ENCODE data around the gene MRGPRF.
"Not testable (repeated sequence)": the region's sequence is repeated elsewhere in the genome, so short reads cannot be mapped to it uniquely, and the experiment has no call there.

MRGPRF gene

GRCh38 chr11:68987211-68987610, 25.8 kb downstream of the MRGPRF start:
- no peak for DNase-seq (ENCODE audit: low read depth)

DNA sequence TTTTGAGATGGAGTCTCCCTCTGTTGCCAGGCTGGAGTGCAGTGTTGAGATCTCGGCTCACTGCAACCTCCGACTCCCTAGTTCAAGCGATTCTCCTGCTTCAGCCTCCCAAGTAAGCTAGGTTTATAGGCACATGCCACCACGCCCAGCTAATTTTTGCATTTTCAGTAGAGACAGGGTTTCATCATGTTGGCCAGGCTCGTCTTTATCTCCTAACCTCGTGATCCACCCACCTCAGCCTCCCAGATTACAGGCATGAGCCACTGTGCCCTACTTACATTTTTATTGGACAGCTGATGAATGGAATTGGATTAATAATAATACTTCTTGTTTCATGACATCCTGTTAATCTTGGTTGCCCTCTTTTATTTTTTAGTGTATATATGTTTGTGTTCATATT, 29.2 kb downstream of the MRGPRF start:
- no peak for DNase-seq (ENCODE audit: low read depth)

GRCh38 chr11:68982134-68982533, 30.9 kb downstream of the MRGPRF start:
- DNase-seq (ENCODE audit: low read depth) = no peak

DNA sequence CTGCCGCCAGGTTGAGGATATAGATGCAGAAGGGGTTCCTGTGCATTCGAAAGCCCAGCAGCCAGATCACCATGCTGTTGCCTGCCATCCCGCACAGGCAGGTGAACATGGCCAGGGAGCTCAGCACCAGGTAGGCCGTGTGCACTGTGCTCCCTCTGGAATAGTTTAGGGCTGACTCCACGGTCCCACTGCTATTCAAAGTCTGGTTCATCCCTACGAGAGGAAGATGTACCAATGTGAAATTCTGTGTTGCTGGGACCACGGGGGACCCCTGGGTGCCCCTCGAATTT, 32.3 kb downstream of the MRGPRF start, which contains the start of gene MRGPRD:
Gene MRGPRD (minus strand): TSS at position 211 of the 290 bp plus-strand sequence. CDS start 0 bp downstream, at position 211.
- no peak for DNase-seq (ENCODE audit: low read depth)

DNA sequence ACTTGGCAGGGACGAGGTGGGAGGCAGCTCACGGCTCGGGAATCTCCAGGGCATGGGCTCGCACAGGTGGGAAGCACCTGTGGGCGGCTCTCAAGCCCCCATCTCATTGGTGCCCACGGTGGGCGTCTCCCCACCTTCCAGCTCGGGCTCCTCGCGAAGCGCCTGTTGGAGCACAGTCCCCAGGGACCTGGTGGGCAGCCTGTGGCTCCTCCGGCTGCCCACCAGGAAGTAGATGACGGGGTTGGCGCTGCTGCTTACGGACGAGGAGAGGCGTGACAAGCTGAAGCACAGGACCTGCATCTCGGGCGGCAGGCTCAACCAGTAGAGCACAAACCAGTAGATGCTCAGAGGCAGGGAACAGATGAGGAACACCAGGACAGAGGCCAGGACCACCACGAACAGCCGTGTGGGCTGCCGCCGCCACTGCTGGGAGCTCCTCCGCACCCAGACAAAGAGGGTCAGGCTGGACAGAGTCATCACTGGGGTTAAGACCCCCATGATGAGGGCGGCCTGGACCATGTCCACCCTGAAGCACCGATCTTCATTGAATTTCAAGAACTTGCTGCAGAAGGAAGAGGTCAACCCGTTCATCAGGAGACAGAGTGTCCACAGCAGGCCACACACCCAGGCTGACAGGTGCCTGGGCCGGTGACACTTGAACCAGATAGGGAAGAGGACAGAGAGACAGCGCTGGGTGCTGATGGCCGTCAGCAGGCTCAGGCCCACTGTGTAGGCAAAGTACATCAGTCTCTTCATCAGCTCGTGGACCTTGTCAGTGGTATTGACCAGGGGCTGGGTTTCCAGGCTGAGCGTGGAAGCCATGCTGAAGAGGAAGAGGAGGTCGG, 32.9 kb downstream of the MRGPRF start:
- no peak for DNase-seq (ENCODE audit: low read depth)

GRCh38 chr11:68978931-68979594, 34.0 kb downstream of the MRGPRF start:
- no peak for DNase-seq (ENCODE audit: low read depth)

- DNase-seq (ENCODE audit: low read depth) = no peak
These were observed 34.5 kb downstream of the MRGPRF start for GRCh38 chr11:68978626-68978930.

DNA sequence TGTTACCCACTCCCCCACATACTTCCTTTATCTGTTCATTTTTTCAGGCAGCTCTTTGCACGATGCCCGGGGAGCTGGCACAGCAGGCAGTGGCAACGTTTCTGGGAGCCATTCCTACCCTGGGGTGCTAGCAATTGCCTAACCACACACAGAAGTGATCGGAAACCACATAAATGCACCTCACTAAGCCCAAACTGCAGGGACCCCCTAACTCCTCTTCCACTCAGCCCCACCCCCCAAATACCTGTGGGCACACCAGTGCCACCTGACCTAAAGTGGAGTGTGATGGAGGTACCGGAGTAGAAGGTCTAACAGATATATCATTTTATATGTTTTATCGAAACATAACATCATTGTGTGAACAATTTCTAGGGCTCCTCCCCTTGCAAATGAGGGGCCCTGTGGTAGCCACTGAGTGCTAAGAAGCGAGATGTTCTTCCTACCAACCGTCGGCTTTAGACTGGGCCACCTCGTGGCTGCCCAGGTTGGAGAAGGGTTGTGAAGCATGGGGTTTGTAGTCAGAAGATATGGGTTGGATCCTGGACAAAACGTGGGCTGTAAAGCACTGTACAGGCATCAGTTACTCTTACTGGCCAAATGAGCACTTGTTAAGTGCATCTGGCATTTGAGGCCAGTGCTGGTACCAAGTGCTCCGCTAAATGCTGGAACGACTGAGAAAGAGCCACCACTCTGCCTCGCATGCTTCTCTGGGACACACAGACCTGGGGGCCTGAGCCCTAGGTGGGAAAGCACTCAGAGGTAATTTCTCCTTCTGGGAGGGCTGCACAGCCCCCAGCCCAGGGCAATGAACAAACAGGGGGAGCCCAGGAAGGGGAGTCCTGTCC, 35.0 kb downstream of the MRGPRF start:
- DNase-seq (ENCODE audit: low read depth) = no peak

GRCh38 chr11:68976563-68976962, 36.5 kb downstream of the MRGPRF start:
- no peak for DNase-seq (ENCODE audit: low read depth)

- no peak for DNase-seq (ENCODE audit: low read depth)
These were observed 37.0 kb downstream of the MRGPRF start for GRCh38 chr11:68976095-68976494.

GRCh38 chr11:68974421-68975194, 38.4 kb downstream of the MRGPRF start:
- DNase-seq (ENCODE audit: low read depth) = no peak

- DNase-seq (ENCODE audit: low read depth) = not testable (repeated sequence)
These were observed 39.3 kb downstream of the MRGPRF start for GRCh38 chr11:68973706-68974105.

DNA sequence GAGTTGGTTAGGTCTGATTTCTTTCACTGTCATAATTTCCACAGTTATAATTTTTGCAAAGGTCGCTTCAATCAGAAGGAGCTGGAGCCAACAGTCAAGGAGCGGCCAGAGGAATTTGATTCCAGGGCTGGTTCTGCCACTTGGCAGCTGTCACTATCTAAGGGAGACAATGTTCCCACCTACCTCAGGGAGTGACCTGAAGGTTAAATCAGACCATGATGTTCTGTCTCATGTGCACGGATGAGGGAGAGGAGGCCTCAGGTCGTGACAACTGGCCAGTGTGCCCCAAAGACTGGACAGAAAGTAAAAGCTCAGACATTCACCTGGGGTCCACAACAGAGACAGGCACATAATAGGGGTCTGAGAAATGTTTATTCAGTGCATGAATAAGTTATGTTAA, 39.8 kb downstream of the MRGPRF start:
- DNase-seq (ENCODE audit: low read depth) = no peak

GRCh38 chr11:68970921-68971636, 42.0 kb downstream of the MRGPRF start:
- DNase-seq (ENCODE audit: low read depth) = no peak

DNA sequence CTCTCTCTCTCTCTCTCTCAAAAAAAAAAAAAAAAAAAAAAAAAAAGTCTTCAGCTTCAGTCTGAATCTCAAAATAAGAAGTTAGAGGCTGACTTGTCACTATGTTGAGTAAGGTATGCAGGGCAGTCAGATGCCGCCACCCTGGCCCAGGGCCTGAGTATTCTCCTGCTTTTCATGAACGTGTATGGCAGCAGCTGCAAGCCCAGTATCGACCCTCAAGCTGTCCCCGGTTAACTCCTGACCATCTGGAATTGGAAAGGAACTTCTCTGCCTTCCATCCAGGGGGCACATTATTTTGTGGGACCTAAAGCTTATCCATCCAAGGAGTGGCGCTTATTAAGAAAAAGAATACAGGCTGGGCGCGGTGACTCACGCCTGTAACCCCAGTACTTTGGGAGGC, 43.7 kb downstream of the MRGPRF start:
- no peak for DNase-seq (ENCODE audit: low read depth)

DNA sequence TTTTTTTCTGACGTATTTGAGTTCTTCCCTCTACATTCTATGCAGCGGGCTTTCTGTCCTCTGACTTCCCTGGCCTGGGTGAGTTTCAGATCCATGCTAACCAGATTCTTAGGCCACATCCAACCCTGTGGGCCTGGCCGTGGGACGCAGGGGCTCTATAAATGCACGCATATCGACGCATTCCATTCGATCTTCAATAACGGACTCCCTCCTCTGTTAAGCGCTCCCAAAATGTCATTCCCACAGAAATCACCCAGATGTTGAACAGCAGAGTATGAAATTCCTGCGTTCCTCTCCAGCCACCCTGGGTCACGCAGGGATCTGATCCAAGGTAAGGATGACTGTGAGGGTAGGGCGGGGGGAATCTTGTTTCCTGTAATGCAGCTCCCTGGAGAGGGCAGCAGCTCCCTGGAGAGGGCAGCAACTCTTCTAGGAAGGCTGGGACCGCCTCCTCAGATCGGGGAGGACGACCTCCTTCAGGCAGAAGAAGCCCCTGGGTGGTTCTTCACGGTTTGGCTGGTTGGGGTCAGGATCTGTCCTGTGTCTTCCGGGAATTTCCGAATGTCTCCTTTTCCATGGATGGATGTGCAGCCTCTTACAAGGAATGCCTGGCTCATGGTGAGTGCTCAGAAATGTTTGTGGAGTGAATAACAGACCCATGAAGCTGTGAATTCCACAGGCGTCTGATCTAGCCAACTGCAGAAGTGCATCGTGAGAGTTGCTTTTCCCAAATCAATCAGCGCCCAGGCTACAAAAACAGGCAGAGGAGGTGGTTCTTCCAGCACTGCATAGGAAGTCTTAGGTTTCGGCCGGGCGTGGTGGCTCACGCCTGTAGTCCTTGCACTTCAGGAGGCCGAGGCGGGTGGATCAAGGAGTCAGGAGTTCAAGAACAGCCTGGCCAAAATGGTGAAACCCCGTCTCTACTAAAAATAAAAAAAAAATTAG, 44.5 kb downstream of the MRGPRF start:
- no peak for DNase-seq (ENCODE audit: low read depth)

DNA sequence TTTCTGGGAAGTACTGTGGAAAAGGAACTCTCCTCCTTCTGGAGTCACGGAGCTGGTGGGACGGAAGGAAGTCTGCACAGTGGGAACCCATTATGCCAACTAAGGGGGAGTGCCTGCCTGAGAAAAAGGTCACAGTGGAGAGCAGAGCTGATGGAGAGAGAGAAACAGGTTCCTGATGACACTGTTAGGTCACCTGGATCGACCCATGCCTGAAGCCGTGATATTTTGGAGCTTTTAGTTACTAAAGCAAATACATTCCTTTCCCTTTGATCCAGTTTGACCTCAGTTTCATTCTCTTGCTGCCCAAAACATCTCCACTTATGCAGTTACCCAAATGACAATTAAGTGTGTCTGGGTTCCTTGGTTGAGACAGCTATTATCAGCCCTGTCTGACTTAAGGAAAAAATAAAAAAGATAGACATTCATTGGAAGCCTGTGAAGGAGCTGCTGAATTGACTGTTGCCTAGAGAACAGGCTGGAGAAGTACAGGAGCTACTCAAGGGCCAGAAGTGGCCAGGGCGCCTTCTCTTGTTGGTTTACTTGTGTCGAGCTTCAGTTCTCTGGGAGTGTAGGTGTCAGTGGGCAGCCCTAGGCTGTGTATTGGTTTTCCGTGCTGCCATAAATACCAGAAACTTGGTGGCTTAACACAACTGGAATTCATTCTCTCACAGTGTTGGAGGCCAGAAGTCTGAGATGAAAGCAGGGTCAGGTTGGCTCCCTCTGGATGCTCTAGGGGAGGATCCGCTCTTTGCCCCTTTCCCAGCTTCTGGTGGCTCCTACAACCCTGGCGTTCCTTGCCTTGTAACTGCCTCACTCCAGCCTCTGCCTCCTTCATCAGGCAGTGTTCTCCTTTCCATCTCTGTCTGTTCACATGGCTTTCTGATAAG, 45.9 kb downstream of the MRGPRF start:
- no peak for DNase-seq (ENCODE audit: low read depth)

GRCh38 chr11:68965901-68966853, 46.9 kb downstream of the MRGPRF start:
- no peak for DNase-seq (ENCODE audit: low read depth)

Data from GM04504 (cell line).